Small intestine (tissue), 7 donors: Measurements from ENCODE around the gene PRKCE. TPM values are rescaled to one million over a fixed set of nuclear protein-coding genes. Genes with fewer than 3 reads are reported as not detected.
A peak's percentile ranks its signal among the peaks of the same experiment; 100 is the strongest.

Source experiments
- DNase-seq, 2 donors: peaks; one replicate each; pipeline versions ENCODE4 v3.0.0 to v3.0.0-alpha.2; 2013
- FAIRE-seq: peaks from 2 replicates; lab custom pipeline; 2012; peaks lifted over from hg19 to GRCh38; lab: Jason Lieb, UNC
- H3K27ac ChIP-seq, 3 donors: one replicate each; pipeline ENCODE4 v1.5.1; 2013; ENCODE audit warnings: low read length in 2 of 3, mild to moderate bottlenecking in 2 of 3, control low read depth in 1 of 3, inconsistent platforms in 1 of 3, low read depth in 1 of 3, moderate library complexity in 1 of 3
- H3K27me3 ChIP-seq, 3 donors: one replicate each; pipeline ENCODE4 v1.6.1; 2013; ENCODE audit warnings: low read length in 3 of 3, inconsistent platforms in 1 of 3; ENCODE audit not compliant: control insufficient read depth in 3 of 3, insufficient read depth in 3 of 3
- H3K36me3 ChIP-seq, 3 donors: one replicate each; pipeline ENCODE4 v1.6.1; 2013; ENCODE audit warnings: low read length in 3 of 3, inconsistent platforms in 1 of 3, low read depth in 1 of 3, mild to moderate bottlenecking in 1 of 3, moderate library complexity in 1 of 3; ENCODE audit not compliant: control insufficient read depth in 3 of 3, insufficient read depth in 2 of 3
- H3K4me1 ChIP-seq, 3 donors: one replicate each; pipeline ENCODE4 v1.6.1; 2013; ENCODE audit warnings: low read length in 2 of 3, inconsistent platforms in 1 of 3, low read depth in 1 of 3, mild to moderate bottlenecking in 1 of 3, moderate library complexity in 1 of 3; ENCODE audit not compliant: control insufficient read depth in 3 of 3, insufficient read depth in 2 of 3
- H3K4me3 ChIP-seq, 3 donors: one replicate each; pipeline ENCODE4 v1.5.1; 2013; ENCODE audit warnings: low read length in 3 of 3, control low read depth in 1 of 3, inconsistent platforms in 1 of 3, low read depth in 1 of 3, mild to moderate bottlenecking in 1 of 3, moderate library complexity in 1 of 3
- H3K9me3 ChIP-seq, 2 donors: one replicate each; pipeline ENCODE4 v1.6.1; 2013; ENCODE audit warnings: low read depth in 1 of 2, low read length in 1 of 2; ENCODE audit not compliant: control insufficient read depth in 2 of 2, insufficient read depth in 1 of 2
- WGBS, 3 donors: extraction: QIAGEN DNeasy Blood & Tissue Kit; methylation state at CpG; one replicate each; pipeline ENCODE4 v1.1.7; 2013; 5-methylcytosine and 5-hydroxymethylcytosine counted together
- polyA plus RNA-seq, 4 donors: library from polyadenylated mRNA; stranded (reverse) in 3 of 4; unstranded in 1 of 4; fragments of 200-250 nt in 3 of 4; fragments of 120-200 nt in 1 of 4; gene quantifications; one replicate each; pipeline versions ENCODE4 v1.2.1 to v1.2.3, GENCODE V29; 2013
- donor health status: healthy with polysubstance abuse.
- donor health status: control.
- donor health status: control.
- donor health status: Bipolar disorder and iron deficiency.
- donor health status: healthy.

Gene PRKCE
- polyA plus RNA-seq, 4 donors: 2.2 to 7.1 (median 5.4) TPM

DNA sequence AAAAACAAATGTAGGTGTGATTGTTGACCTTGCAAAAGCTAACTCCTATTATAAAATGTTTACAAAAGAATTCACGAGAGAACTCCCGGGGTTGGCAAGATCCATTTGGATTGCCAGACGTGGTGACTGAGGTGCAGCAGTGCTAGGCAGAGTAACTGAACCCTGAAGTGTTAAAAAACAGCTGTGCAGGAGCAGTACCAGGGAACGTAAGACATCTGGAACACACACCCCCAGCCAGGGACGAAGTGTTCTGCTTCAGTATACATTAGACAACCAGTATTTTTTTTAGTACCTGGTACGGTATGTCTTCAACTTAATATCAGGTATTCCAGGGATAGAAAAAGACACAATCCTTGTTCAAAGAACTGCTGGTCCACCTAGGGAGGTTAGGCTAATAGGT is 373.6 kb downstream of the PRKCE start:
- Histone ChIP-seq H3K4me1 (no peaks in the 10 kb centered on the region), H3K27ac (no peak overlapping the region), H3K4me3 (no peak overlapping the region), H3K9me3 (peaks cover 0 to 7% of the 10 kb centered on the region in 2 donors), H3K27me3 (no peaks in the 10 kb centered on the region), H3K36me3 (peaks cover 0 to 5% (median 2%) of the 10 kb centered on the region in 3 donors)
- WGBS, 3 donors: 62 to 63% (median 63%) methylated on average over 6 of the region's 6 CpGs
- no peak for FAIRE-seq
- DNase-seq: no peak

DNA sequence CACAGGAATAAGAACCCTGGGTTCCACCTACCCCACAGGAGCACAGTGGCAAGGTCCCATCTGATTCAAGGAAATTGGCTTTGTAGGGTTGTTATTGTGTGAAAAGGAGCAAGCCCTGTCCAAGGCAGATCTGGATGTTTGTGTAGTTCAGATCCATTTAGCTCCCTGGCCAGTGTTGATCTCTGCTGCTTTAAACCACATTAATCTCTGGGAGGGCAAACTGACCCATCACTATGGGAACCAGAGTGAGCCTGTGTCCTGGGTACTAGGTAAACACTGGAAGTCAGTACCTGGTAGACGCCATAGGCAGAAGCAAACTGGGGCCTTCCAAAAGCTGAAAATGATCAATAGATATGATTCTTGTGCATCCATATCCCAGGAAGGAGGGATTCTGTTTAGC is 374.2 kb downstream of the PRKCE start:
- H3K4me3 ChIP-seq: no peak overlapping the region
- no peak for DNase-seq
- no peaks in the 10 kb centered on the region for H3K4me1 ChIP-seq
- no peaks in the 10 kb centered on the region for H3K27me3 ChIP-seq
- WGBS, 3 donors: 91 to 98% (median 97%) methylated on average over 1 of the region's 1 CpG
- no peak for FAIRE-seq
- peaks cover 0 to 5% (median 2%) of the 10 kb centered on the region in 3 donors for H3K36me3 ChIP-seq
- no peak overlapping the region for H3K27ac ChIP-seq
- H3K9me3 ChIP-seq: peaks cover 0 to 7% of the 10 kb centered on the region in 2 donors

DNA sequence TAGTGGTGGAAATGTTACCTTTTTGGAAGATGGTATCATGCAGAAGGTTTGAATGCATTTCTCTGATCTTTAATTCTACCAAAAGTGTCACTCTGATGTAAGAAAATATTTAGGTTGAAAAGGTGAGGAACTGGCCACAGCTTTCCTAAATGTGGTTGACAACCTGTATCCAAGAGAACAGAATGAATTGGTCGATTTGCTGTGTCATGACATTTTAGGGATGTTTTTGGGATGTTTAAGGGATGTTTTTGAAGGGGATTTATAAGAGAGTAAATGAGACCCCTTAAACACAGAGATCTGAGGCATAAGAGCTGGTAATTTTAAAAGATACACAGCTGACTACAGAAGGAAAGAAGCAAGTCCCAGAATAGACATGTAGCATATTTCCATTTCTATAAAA is 375.0 kb downstream of the PRKCE start:
- no peak overlapping the region for H3K27ac ChIP-seq
- H3K9me3 ChIP-seq: no peaks in the 10 kb centered on the region
- H3K27me3 ChIP-seq: no peaks in the 10 kb centered on the region
- FAIRE-seq: no peak
- DNase-seq: no peak
- WGBS, 3 donors: 79 to 84% (median 83%) methylated on average over 1 of the region's 1 CpG
- no peaks in the 10 kb centered on the region for H3K4me1 ChIP-seq
- no peak overlapping the region for H3K4me3 ChIP-seq
- peaks cover 0 to 2% (median 2%) of the 10 kb centered on the region in 3 donors for H3K36me3 ChIP-seq

DNA sequence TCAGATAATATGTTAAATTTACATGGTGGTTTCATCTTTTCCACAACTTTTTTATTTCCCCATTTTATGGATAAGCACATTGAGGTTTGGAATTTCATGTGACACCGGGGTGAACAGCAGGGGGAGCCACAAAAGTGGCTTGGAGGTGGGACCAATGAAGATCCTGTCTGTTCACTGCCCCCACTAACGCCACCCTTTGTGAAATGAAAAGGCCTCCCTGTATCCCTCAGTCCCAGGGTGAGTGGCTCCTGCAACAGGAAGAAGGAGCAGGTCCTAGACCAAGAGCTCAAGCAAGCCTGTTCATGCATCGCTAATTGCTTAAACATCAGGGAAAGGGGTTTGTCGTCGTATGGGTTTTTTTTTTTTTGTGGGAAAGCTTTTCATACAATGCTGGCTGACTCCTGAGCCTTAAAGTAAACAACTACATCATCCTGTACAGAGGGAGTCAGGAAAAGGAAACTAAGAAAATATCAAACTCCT is 377.9 kb downstream of the PRKCE start:
- Histone ChIP-seq H3K27ac (peak overlapping the region in 2 of 3 donors; percentile 13 to 48), H3K9me3 (no peaks in the 10 kb centered on the region), H3K4me3 (no peak overlapping the region), H3K36me3 (peaks cover 0 to 4% (median 2%) of the 10 kb centered on the region in 3 donors), H3K27me3 (no peaks in the 10 kb centered on the region), H3K4me1 (no peaks in the 10 kb centered on the region)
- WGBS, 3 donors: 56 to 77% (median 71%) methylated on average over 5 of the region's 5 CpGs
- FAIRE-seq: no peak
- no peak for DNase-seq

DNA sequence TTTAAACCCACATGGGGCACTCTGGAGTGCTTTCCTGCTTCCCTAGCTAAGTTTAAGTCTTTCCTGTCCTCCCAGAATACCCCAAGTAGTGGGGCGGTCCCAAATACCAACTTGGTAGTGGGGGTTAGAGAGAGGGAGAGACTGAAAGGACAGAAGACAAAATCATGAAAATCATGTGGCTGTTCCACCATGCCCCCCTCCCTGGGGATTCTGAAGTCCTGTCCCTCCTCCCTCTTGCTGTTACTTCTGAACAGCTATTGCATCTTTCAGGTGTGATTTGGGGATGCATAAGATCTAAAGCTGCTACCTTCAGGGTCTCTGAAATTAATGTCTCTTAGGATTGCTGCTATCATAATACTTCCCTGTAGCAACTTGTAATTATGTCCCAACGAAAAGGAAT is 378.9 kb downstream of the PRKCE start:
- FAIRE-seq (no peak), DNase-seq (no peak)
- H3K36me3 ChIP-seq: peaks cover 0 to 8% (median 2%) of the 10 kb centered on the region in 3 donors
- no peaks in the 10 kb centered on the region for H3K4me1 ChIP-seq
- whole genome bisulfite sequencing, 3 donors: 89 to 99% (median 95%) methylated on average over 2 of the region's 2 CpGs
- no peak overlapping the region for H3K4me3 ChIP-seq
- peak overlapping the region in 2 of 3 donors; percentile 1 to 69 for H3K27ac ChIP-seq
- no peaks in the 10 kb centered on the region for H3K9me3 ChIP-seq
- no peaks in the 10 kb centered on the region for H3K27me3 ChIP-seq

DNA sequence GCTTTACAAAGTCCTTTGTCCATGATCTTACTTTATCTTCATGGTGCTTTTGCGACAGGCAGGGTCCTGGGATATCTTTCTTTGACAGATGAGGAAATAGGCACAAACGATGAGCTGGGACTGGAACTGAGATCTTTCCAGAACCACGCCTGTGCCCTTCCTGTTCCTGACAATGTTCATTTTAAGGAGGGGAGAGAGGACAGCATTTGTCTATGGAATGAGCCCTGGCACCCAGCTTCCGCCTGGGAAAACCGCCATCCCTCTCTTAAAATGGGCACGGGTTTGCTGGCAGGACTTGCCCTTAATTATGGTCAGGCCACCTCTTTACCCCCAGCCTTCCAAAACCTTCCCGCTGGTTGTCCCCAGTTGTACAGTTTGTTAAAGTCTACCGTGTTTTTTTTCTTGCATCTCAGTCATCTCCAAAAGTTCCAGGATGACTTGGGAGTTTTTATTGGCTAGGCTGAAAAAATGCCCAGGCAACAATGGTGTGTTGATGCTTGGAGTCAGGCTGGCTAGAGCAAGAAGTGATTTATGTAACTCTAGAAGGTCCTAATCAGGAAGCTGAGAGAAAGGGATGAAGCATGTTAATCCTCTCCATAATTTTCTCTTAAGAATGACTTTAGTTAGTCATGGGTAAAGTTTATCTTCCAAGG is 380.8 kb downstream of the PRKCE start:
- Histone ChIP-seq H3K36me3 (peaks cover 0 to 13% (median 2%) of the 10 kb centered on the region in 3 donors), H3K4me1 (no peaks in the 10 kb centered on the region), H3K9me3 (no peaks in the 10 kb centered on the region), H3K4me3 (no peak overlapping the region), H3K27me3 (no peaks in the 10 kb centered on the region), H3K27ac (no peak overlapping the region)
- 75 to 82% (median 77%) methylated on average over 8 of the region's 8 CpGs for WGBS, 3 donors
- no peak for DNase-seq
- FAIRE-seq: no peak

DNA sequence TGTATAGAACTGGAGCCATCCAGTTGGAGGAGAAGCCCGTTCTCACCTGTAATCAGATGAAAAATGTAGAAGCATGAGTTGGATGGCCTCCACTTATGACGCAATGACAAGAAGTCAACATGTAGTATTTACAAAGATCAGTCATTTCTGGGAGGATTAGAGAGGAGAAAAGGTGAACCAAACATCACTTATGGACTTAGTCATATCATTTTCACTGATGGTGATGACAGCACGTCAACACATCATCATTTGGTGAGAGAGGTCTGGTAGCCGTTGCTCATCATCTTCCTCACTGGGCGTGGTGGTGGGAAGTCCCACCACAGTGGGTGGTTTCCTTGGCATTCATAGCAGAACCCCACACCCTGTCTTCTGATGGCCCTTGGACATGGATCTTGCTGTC is 381.5 kb downstream of the PRKCE start:
- 77 to 87% (median 86%) methylated on average over 5 of the region's 5 CpGs for WGBS, 3 donors
- no peak overlapping the region for H3K4me3 ChIP-seq
- FAIRE-seq: no peak
- no peaks in the 10 kb centered on the region for H3K27me3 ChIP-seq
- H3K27ac ChIP-seq: no peak overlapping the region
- DNase-seq: no peak
- H3K9me3 ChIP-seq: no peaks in the 10 kb centered on the region
- H3K4me1 ChIP-seq: no peaks in the 10 kb centered on the region
- peaks cover 0 to 11% (median 0%) of the 10 kb centered on the region in 3 donors for H3K36me3 ChIP-seq

DNA sequence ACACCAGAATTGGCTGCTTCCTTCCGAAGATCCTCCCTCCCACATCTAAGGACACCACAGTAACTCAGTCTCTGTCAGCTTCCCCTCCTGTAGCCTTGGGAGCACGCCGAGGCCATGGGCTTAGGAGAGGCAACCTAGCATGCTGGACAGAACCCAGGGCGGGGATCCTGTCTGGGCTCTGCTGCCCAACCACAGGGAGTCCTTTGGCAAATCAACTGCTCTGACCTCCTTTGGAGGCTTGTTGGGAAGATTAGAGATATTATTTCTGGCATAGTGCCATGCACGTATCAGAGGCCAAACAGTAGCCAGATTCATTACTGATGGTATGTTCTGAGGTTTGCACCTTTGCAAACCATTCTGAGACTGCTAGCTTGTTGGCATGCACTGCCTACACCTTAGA is 383.1 kb downstream of the PRKCE start:
- DNase-seq: peak in 1 of 2 donors; percentile 32
- Histone ChIP-seq H3K36me3 (peaks cover 0 to 11% (median 0%) of the 10 kb centered on the region in 3 donors), H3K4me3 (no peak overlapping the region), H3K27me3 (no peaks in the 10 kb centered on the region), H3K4me1 (no peaks in the 10 kb centered on the region), H3K27ac (no peak overlapping the region), H3K9me3 (no peaks in the 10 kb centered on the region)
- FAIRE-seq: no peak
- 79 to 84% (median 84%) methylated on average over 5 of the region's 5 CpGs for WGBS, 3 donors
